Measurements from ENCODE around the gene OR2Z1.

OR2Z1 gene

DNA sequence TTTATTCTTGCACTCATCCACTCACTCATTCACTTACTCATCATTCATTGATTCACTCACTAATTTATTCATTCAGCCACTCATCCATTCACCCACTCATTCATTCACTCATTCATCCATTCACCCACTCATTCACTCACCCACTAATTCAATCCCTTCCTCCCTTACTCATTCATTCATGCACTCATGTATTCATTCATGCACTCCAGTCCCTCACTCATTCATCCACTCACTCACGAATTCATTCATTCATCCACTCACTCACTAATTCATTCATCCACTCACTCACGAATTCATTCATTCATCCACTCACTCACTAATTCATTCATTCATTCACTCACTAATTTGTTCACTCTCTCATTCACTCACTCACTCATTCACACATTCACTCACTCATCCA, 39.0 kb upstream of the OR2Z1 start:
- TF ChIP-seq, protein P1, sequence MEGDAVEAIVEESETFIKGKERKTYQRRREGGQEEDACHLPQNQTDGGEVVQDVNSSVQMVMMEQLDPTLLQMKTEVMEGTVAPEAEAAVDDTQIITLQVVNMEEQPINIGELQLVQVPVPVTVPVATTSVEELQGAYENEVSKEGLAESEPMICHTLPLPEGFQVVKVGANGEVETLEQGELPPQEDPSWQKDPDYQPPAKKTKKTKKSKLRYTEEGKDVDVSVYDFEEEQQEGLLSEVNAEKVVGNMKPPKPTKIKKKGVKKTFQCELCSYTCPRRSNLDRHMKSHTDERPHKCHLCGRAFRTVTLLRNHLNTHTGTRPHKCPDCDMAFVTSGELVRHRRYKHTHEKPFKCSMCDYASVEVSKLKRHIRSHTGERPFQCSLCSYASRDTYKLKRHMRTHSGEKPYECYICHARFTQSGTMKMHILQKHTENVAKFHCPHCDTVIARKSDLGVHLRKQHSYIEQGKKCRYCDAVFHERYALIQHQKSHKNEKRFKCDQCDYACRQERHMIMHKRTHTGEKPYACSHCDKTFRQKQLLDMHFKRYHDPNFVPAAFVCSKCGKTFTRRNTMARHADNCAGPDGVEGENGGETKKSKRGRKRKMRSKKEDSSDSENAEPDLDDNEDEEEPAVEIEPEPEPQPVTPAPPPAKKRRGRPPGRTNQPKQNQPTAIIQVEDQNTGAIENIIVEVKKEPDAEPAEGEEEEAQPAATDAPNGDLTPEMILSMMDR (IDR thresholded peaks at IDR 0.05; ENCODE audit: insufficient read depth, low read depth, low read length, missing control alignments), result no peak
- DNase-seq (ENCODE audit: low read depth), result no peak
- no peak overlapping the region for H3K4me3 ChIP-seq (ENCODE audit: low read length)

DNA sequence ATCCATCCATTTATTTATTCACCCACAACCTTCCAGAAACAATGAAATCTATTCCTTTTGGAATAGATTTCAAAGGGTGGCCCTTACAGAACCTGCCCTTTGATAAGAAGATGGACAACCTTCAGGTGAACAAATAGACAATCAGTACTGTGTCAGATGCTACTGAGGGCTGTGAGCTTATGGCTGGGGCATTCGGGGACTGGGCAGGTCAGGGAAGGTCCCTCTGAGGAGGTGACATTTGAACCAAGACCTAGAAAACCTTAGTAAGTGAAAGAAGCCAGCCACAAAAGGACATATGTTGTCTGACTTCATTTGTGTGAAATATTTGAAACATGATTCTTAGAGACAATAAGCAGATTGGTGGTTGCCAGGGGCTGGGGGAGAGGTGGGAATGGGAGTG, 38.5 kb upstream of the OR2Z1 start:
- no peak for DNase-seq (ENCODE audit: low read depth)
- TF ChIP-seq, protein P1 (IDR thresholded peaks at IDR 0.05; ENCODE audit: insufficient read depth, low read depth, low read length, missing control alignments), result no peak
- H3K4me3 ChIP-seq (ENCODE audit: low read length), result no peak overlapping the region

DNA sequence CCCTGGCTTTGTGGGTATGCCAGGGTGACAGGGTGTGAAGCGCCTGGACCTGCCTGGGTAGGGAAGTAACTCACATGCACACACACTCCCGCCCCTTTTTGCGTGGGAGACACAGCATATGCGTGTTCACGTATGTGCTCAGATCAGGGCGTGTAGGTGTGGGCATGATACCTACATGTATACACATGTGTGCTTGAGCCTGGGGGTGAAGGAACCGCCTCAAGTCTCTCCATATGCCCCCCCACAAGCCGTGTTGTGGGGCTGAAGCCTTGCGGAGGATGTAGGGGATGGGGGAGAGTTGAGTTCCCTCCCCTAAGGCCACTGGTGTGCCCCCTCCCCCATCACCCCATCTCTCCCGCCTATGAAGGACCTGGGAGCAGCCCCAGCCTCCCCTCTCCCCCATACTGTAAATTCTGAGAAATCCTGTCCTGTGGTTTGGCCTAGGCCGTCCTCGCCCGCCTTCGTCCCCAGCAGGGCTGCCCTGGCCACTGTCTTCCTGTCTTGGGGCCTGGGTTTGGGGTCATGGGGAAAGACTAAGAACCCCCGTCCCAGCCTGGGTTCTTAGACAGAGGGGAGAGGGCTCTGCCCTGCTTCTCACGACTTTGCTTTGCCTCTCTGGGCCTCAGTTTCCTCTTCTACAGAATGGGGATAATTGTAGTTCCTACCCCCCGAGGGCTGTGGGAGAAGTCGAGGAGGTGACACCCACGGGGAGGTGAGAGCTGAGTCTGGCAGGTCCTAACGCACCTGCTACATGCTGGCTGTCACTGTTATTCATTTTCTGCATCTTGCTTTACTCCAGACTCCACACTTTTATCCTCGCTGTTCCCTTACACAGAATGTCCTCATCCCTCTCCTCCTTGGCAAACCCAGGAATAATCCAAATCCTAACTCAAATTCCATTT, 37.2 kb upstream of the OR2Z1 start:
- DNase-seq (ENCODE audit: low read depth), result no peak
- H3K4me3 ChIP-seq (ENCODE audit: low read length), result no peak overlapping the region
- TF ChIP-seq, protein P1 (IDR thresholded peaks at IDR 0.05; ENCODE audit: insufficient read depth, low read depth, low read length, missing control alignments), result no peak

DNA sequence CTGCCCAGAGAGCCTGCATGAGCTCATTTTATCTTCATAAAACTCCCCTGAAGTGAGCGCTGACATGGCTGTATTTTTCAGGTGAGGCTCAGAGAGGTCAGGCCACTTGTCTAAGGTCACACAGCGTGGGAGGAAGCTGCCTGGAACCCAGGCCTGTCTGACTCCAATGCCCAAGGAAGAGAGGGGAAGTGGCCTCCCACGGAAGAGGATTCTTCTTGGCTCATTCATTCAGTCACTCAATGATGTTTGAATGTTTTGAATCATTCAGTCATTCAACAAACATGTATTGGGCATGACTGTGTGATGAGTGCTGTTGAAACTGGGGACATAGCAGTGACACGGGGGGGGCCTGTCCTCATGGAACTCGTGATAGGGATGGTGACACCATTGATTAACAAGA, 34.9 kb upstream of the OR2Z1 start:
- TF ChIP-seq, protein P1 (IDR thresholded peaks at IDR 0.05; ENCODE audit: insufficient read depth, low read depth, low read length, missing control alignments), result no peak
- no peak for DNase-seq (ENCODE audit: low read depth)
- no peak overlapping the region for H3K4me3 ChIP-seq (ENCODE audit: low read length)

DNA sequence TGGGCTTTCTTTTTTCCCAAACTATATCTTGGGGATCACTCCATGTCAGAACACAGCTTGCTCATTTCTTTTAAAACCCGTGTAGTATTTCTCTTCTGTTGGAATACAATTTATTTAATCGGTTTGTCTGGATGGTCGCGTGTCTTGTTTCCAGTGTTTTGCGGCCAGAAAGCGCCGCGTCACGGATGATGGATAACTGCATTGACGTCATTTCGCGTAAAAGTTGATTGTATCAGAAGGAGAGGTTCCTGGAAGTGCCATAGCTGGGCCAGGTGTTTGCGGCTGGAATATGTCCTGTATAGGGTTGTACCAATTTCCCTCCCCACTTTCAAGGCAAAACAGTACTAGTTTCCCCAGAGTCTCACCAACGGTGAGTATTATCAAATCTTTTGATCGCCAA, 32.5 kb upstream of the OR2Z1 start:
- DNase-seq (ENCODE audit: low read depth), result no peak

DNA sequence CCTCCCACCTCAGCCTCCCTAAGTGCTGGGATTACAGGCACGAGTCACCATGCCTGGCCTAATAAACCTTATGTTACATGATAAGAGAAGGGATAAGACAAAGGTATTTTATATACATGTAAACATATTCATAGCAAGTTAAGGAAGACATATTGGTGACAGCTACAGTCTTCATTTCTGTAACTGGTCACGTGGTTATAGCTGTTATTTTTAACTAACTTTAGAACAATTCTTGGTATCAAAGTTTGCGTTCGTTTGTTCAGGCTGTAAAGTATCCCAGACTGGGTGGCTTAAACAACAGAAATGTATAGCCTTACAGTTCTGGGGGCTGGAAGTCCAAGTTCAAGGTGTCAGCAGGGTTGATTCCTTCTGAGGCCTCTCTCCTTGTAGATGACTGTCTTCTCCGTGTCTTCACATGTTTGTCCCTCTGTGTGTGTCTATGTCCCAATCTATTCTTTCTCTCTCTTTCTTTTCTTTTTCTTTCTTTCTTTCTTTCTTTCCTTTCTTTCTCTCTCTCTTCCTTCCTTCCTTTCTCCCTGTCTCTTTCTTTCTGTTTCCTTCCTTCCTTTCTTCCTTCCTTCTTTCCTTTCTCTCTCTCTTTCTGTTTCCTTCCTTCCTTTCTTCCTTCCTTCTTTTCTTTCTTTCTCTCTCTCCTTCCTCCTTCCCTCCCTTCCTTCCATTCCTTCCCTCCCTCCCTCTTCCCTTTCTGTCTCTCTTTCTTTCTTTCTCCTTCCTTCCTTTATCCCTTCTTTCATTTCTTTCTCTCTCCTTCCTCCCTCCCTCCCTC, 30.5 kb upstream of the OR2Z1 start:
- TF ChIP-seq, protein P1 (IDR thresholded peaks at IDR 0.05; ENCODE audit: insufficient read depth, low read depth, low read length, missing control alignments), result no peak
- no peak overlapping the region for H3K4me3 ChIP-seq (ENCODE audit: low read length)
- no peak for DNase-seq (ENCODE audit: low read depth)

More for the DNA sequence above, 32.5 kb upstream of the OR2Z1 start:
- no peak overlapping the region for H3K4me3 ChIP-seq (ENCODE audit: low read length)
- TF ChIP-seq, protein P1 (IDR thresholded peaks at IDR 0.05; ENCODE audit: insufficient read depth, low read depth, low read length, missing control alignments), result no peak
